Ascending aorta (tissue), 2 donors: ENCODE results near the gene CLPX. TPM values are rescaled to one million over a fixed set of nuclear protein-coding genes. Genes with fewer than 3 reads are reported as not detected.

Experiments
- DNase-seq, 2 donors: peaks; one replicate each; pipeline ENCODE4 v3.0.0-alpha.2; 2019; ENCODE audit warnings: low spot score in 2 of 2
- H3K27ac ChIP-seq, 2 donors: fragments of 200-600 bp; sonication (generic); one replicate each; pipeline ENCODE4 v1.5.1; 2016 to 2017; ENCODE audit warnings: mild to moderate bottlenecking in 1 of 2
- H3K27me3 ChIP-seq: fragments of 200-600 bp; sonication (generic); one replicate; pipeline ENCODE4 v1.5.1; 2017
- H3K36me3 ChIP-seq, 2 donors: fragments of 200-600 bp; sonication (generic); one replicate each; pipeline ENCODE4 v1.5.1; 2016
- H3K4me1 ChIP-seq, 2 donors: fragments of 200-600 bp; sonication (generic); one replicate each; pipeline ENCODE4 v1.5.1; 2016 to 2017; ENCODE audit warnings: mild to moderate bottlenecking in 1 of 2
- H3K4me3 ChIP-seq, 2 donors: fragments of 200-600 bp; sonication (generic); one replicate each; pipeline ENCODE4 v1.5.1; 2016 to 2017; ENCODE audit warnings: mild to moderate bottlenecking in 1 of 2
- H3K9me3 ChIP-seq, 2 donors: fragments of 200-600 bp; sonication (generic); one replicate each; pipeline ENCODE4 v1.5.1; 2016
- CTCF ChIP-seq, 3 experiments: fragments of 200-600 bp in 2 of 3; fragments of 450-650 bp in 1 of 3; sonication (generic) in 2 of 3; IDR thresholded peaks; one replicate each; pipeline ENCODE4 v1.5.1; 2016 to 2019; ENCODE audit warnings: antibody characterized with exemption in 3 of 3, mild to moderate bottlenecking in 1 of 3, moderate library complexity in 1 of 3
- intact Hi-C: fragments of 100-400 bp; cut with DNase I; formaldehyde crosslinking; loops from one replicate; pipeline ENCODE4 v1.15.1; 2023
- total RNA-seq: library from RNA; depleted of rRNA; stranded (reverse); fragments of >200 nt; gene quantifications from one replicate; pipeline ENCODE4 v1.1.0, GENCODE V29; 2016

CLPX gene
- total RNA-seq, 1 donor from 2014 or later: 13.7 TPM

DNA sequence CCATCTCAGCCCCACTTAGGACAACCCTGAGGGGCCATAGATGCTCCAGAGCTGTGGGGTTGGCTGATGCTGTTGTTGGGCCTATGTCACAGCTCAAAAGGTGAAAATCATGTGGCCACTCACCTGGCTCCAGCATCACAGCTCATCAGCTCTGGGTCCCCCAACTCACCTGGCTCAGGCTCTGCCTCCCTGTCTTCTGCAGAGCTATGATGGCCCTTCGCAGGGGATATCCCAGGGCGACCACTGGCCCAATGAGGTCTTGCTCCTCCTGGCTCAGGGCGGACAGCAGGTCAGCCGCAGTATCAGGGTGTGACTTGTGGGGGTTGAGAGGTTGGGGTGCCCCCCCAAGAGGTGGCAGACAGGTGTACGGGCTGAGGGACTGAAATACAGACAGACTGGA lies 85.8 kb downstream of the CLPX start:
- H3K36me3 ChIP-seq: peaks cover 32 to 34% of the 10 kb centered on the region in 2 donors
- H3K4me3 ChIP-seq: no peak overlapping the region
- peaks cover 4 to 22% of the 10 kb centered on the region in 2 donors for H3K4me1 ChIP-seq
- TF ChIP-seq CTCF (IDR thresholded peaks at IDR 0.05): no peak
- H3K9me3 ChIP-seq: no peaks in the 10 kb centered on the region
- H3K27me3 ChIP-seq: no peaks in the 10 kb centered on the region
- intact Hi-C loops: no loop called here
- H3K27ac ChIP-seq: no peak overlapping the region
- no peak for DNase-seq

Other genes with a start within 250 kb of the CLPX start
- gene SPG21, start 195.4 kb downstream of the CLPX start, total RNA-seq: 41.5 TPM
- 54.7 TPM for gene MTFMT, start 155.7 kb downstream of the CLPX start, total RNA-seq
- not detected for gene SLC51B, start 140.0 kb downstream of the CLPX start, total RNA-seq
- 187 TPM for gene RASL12, start 117.4 kb downstream of the CLPX start, total RNA-seq
- gene KBTBD13, start 108.6 kb downstream of the CLPX start, total RNA-seq: 0.21 TPM
- 10.9 TPM for gene UBAP1L, start 70.1 kb downstream of the CLPX start, total RNA-seq
- gene PDCD7, start 51.5 kb downstream of the CLPX start, total RNA-seq: 9.2 TPM
- gene CILP, start 26.1 kb upstream of the CLPX start, total RNA-seq: 1.8 TPM
- gene PARP16, start 101.5 kb upstream of the CLPX start, total RNA-seq: 2.9 TPM
- gene RNU5A-1, start 110.7 kb upstream of the CLPX start, total RNA-seq: not detected
- gene RNU5B-1, start 119.3 kb upstream of the CLPX start, total RNA-seq: not detected
- gene IGDCC3, start 192.7 kb upstream of the CLPX start, total RNA-seq: not detected
- 1.9 TPM for gene IGDCC4, start 237.6 kb upstream of the CLPX start, total RNA-seq